Naive thymus-derived CD4-positive, alpha-beta T cell (primary cell): ENCODE measurements around the gene TBCEL. TPM values are rescaled to one million over a fixed set of nuclear protein-coding genes. Genes with fewer than 3 reads are reported as not detected.

Experiments used
- ATAC-seq: fragments of 150-1000 bp; cut with Tn5 transposase; 2 replicates; pipeline ENCODE4 v1.10.0; 2021; ENCODE audit warnings: mild to moderate bottlenecking, moderate library complexity
- CTCF ChIA-PET: fragments of 350-600 bp; sonication (Branson Sonifier 250); formaldehyde crosslinking; loops from one replicate; lab custom pipeline; 2021; ENCODE audit warnings: antibody characterized with exemption; lab: Charles Lee
- POLR2A ChIA-PET: fragments of 350-600 bp; sonication (Branson Sonifier 250); formaldehyde crosslinking; loops from one replicate; lab custom pipeline; 2021; ENCODE audit warnings: antibody characterized with exemption, inconsistent platforms; lab: Charles Lee
- DNase-seq, 9 donors: peaks; one replicate each; pipeline versions ENCODE4 v3.0.0 to v3.0.0-alpha.2; 2020 to 2022; ENCODE audit warnings: mixed read lengths in 1 of 9
- H3K27ac ChIP-seq: one replicate; pipeline ENCODE4 v1.7.0; 2013; ENCODE audit warnings: mild to moderate bottlenecking, low read depth, low read length, moderate library complexity
- H3K27me3 ChIP-seq, 2 donors: one replicate each; pipeline ENCODE4 v1.7.0; 2013; ENCODE audit warnings: low read length in 2 of 2, mild to moderate bottlenecking in 2 of 2, moderate library complexity in 2 of 2; ENCODE audit not compliant: control insufficient read depth in 2 of 2, insufficient read depth in 2 of 2
- H3K36me3 ChIP-seq, 3 experiments: 1 replicate in 2 of 3; 2 replicates in 1 of 3; pipeline ENCODE4 v1.7.0; 2013; ENCODE audit warnings: low read length in 3 of 3, mild to moderate bottlenecking in 3 of 3, moderate library complexity in 1 of 3; ENCODE audit not compliant: insufficient read depth in 3 of 3, control insufficient read depth in 2 of 3
- H3K4me1 ChIP-seq, 2 donors: one replicate each; pipeline ENCODE4 v1.7.0; 2013; ENCODE audit warnings: low read length in 2 of 2, mild to moderate bottlenecking in 2 of 2, moderate library complexity in 1 of 2; ENCODE audit not compliant: control insufficient read depth in 2 of 2, insufficient read depth in 2 of 2
- H3K4me3 ChIP-seq: 2 replicates; pipeline ENCODE4 v1.7.0; 2013; ENCODE audit warnings: mild to moderate bottlenecking, low read length
- H3K9me3 ChIP-seq, 3 experiments: 1 replicate in 2 of 3; 2 replicates in 1 of 3; pipeline ENCODE4 v1.7.0; 2013; ENCODE audit warnings: low read length in 3 of 3; ENCODE audit not compliant: control insufficient read depth in 2 of 3
- H3K27ac Mint-ChIP-seq, 9 donors: one replicate each; pipeline ENCODE4 v1.8.0; 2020 to 2022; ENCODE audit warnings: mixed read lengths in 9 of 9, mild to moderate bottlenecking in 8 of 9, moderate library complexity in 5 of 9, inconsistent platforms in 2 of 9
- H3K27me3 Mint-ChIP-seq, 5 donors: one replicate each; pipeline ENCODE4 v1.8.0; 2021 to 2022; ENCODE audit warnings: mixed read lengths in 5 of 5, mild to moderate bottlenecking in 1 of 5
- H3K36me3 Mint-ChIP-seq, 5 donors: one replicate each; pipeline ENCODE4 v1.8.0; 2020 to 2022; ENCODE audit warnings: mixed read lengths in 5 of 5, mild to moderate bottlenecking in 3 of 5, inconsistent platforms in 1 of 5
- H3K4me1 Mint-ChIP-seq, 7 donors: one replicate each; pipeline ENCODE4 v1.8.0; 2020 to 2022; ENCODE audit warnings: mixed read lengths in 7 of 7, mild to moderate bottlenecking in 3 of 7, inconsistent platforms in 1 of 7
- H3K4me3 Mint-ChIP-seq, 10 donors: one replicate each; pipeline ENCODE4 v1.8.0; 2020 to 2022; ENCODE audit warnings: mild to moderate bottlenecking in 10 of 10, mixed read lengths in 10 of 10, moderate library complexity in 6 of 10, inconsistent platforms in 2 of 10
- H3K9me3 Mint-ChIP-seq, 11 donors: one replicate each; pipeline ENCODE4 v1.8.0; 2020 to 2022; ENCODE audit warnings: mixed read lengths in 11 of 11, mild to moderate bottlenecking in 4 of 11, inconsistent platforms in 1 of 11, moderate library complexity in 1 of 11
- intact Hi-C, 2 donors: fragments of 100-400 bp; cut with micrococcal nuclease; formaldehyde crosslinking; loops; one replicate each; pipeline ENCODE4 v1.15.1; 2023
- polyA plus RNA-seq, 2 donors: library from polyadenylated mRNA; unstranded; fragments of 300-500 nt; fragmentation: Illumina TruSeq; gene quantifications; one replicate each; pipeline ENCODE4 v1.2.3, GENCODE V29; 2021
- total RNA-seq, 6 experiments: library from RNA in 5 of 6; stranded (reverse) in 5 of 6; gene quantifications; 1 replicate in 5 of 6; 2 replicates in 1 of 6; pipeline ENCODE4 v1.2.3 and lab custom pipeline; 2021 to 2026

TBCEL gene
- total and polyA plus RNA-seq, 7 experiments from 2014 or later: 3.2 to 30.0 (median 21.8) TPM

GRCh38 chr11:121132211-121132976, 108.5 kb downstream of the TBCEL start:
- Histone ChIP-seq H3K27me3 (no peaks in the 10 kb centered on the region), H3K4me3 (no peak overlapping the region), H3K9me3 (no peaks in the 10 kb centered on the region), H3K36me3 (no peaks in the 10 kb centered on the region), H3K27ac (no peak overlapping the region), H3K4me1 (no peaks in the 10 kb centered on the region)
- Mint-ChIP-seq H3K4me1 (no peaks in the 10 kb centered on the region), H3K27me3 (peaks cover 0 to 10% (median 0%) of the 10 kb centered on the region in 5 donors), H3K4me3 (no peak overlapping the region), H3K36me3 (peaks cover 0 to 4% (median 0%) of the 10 kb centered on the region in 5 donors), H3K9me3 (no peaks in the 10 kb centered on the region), H3K27ac (no peak overlapping the region)
- ChIA-PET POLR2A (no interaction called here), CTCF (interaction anchor here (0.5 kb wide), 1 partner anchor 635 kb away, joined by 3 read pairs; no protein-coding TSS in a partner anchor)
- DNase-seq (no peak), ATAC-seq (no peak)
- intact Hi-C loops: no loop called here

GRCh38 chr11:121134741-121135312, 110.9 kb downstream of the TBCEL start:
- peaks cover 0 to 6% (median 0%) of the 10 kb centered on the region in 5 donors for H3K27me3 Mint-ChIP-seq
- CTCF ChIA-PET: no interaction called here
- no peaks in the 10 kb centered on the region for H3K36me3 ChIP-seq
- no peak for ATAC-seq
- POLR2A ChIA-PET: interaction anchor here (0.6 kb wide), 1 partner anchor 52 kb away, joined by 3 read pairs; no protein-coding TSS in a partner anchor
- H3K36me3 Mint-ChIP-seq: no peaks in the 10 kb centered on the region
- no peaks in the 10 kb centered on the region for H3K9me3 ChIP-seq
- H3K27ac Mint-ChIP-seq: no peak overlapping the region
- H3K9me3 Mint-ChIP-seq: no peaks in the 10 kb centered on the region
- no peak overlapping the region for H3K27ac ChIP-seq
- no peaks in the 10 kb centered on the region for H3K4me1 ChIP-seq
- H3K4me3 ChIP-seq: no peak overlapping the region
- intact Hi-C loops: no loop called here
- no peaks in the 10 kb centered on the region for H3K4me1 Mint-ChIP-seq
- no peaks in the 10 kb centered on the region for H3K27me3 ChIP-seq
- H3K4me3 Mint-ChIP-seq: no peak overlapping the region
- no peak for DNase-seq

- Mint-ChIP-seq H3K4me3 (no peak overlapping the region), H3K36me3 (no peaks in the 10 kb centered on the region), H3K9me3 (no peaks in the 10 kb centered on the region), H3K27me3 (peaks cover 0 to 6% (median 0%) of the 10 kb centered on the region in 5 donors), H3K27ac (no peak overlapping the region), H3K4me1 (no peaks in the 10 kb centered on the region)
- Histone ChIP-seq H3K4me1 (no peaks in the 10 kb centered on the region), H3K4me3 (no peak overlapping the region), H3K9me3 (no peaks in the 10 kb centered on the region), H3K27me3 (no peaks in the 10 kb centered on the region), H3K36me3 (no peaks in the 10 kb centered on the region), H3K27ac (no peak overlapping the region)
- no peak for DNase-seq
- POLR2A ChIA-PET: no interaction called here
- intact Hi-C loops: no loop called here
- no peak for ATAC-seq
- CTCF ChIA-PET: interaction anchor here (0.7 kb wide), 1 partner anchor 79 kb away, joined by 3 read pairs; no protein-coding TSS in a partner anchor
These were observed 113.1 kb downstream of the TBCEL start for GRCh38 chr11:121137005-121137404.

GRCh38 chr11:121138259-121138658, 114.4 kb downstream of the TBCEL start:
- Histone ChIP-seq H3K27ac (no peak overlapping the region), H3K4me1 (no peaks in the 10 kb centered on the region), H3K36me3 (no peaks in the 10 kb centered on the region), H3K4me3 (no peak overlapping the region), H3K9me3 (no peaks in the 10 kb centered on the region), H3K27me3 (no peaks in the 10 kb centered on the region)
- CTCF ChIA-PET: no interaction called here
- DNase-seq (no peak), ATAC-seq (no peak)
- no peak overlapping the region for H3K27ac Mint-ChIP-seq
- H3K4me3 Mint-ChIP-seq: no peak overlapping the region
- POLR2A ChIA-PET: no interaction called here
- no peaks in the 10 kb centered on the region for H3K4me1 Mint-ChIP-seq
- peaks cover 0 to 6% (median 0%) of the 10 kb centered on the region in 5 donors for H3K27me3 Mint-ChIP-seq
- no peaks in the 10 kb centered on the region for H3K36me3 Mint-ChIP-seq
- H3K9me3 Mint-ChIP-seq: no peaks in the 10 kb centered on the region
- intact Hi-C loops: no loop called here

- no peak overlapping the region for H3K27ac Mint-ChIP-seq
- DNase-seq (no peak), ATAC-seq (no peak)
- no peak overlapping the region for H3K27ac ChIP-seq
- no peak overlapping the region for H3K4me3 ChIP-seq
- no peaks in the 10 kb centered on the region for H3K9me3 Mint-ChIP-seq
- ChIA-PET CTCF (no interaction called here), POLR2A (no interaction called here)
- H3K27me3 Mint-ChIP-seq: peaks cover 0 to 6% (median 0%) of the 10 kb centered on the region in 5 donors
- H3K36me3 ChIP-seq: no peaks in the 10 kb centered on the region
- H3K4me1 Mint-ChIP-seq: no peaks in the 10 kb centered on the region
- H3K36me3 Mint-ChIP-seq: peaks cover 0 to 4% (median 0%) of the 10 kb centered on the region in 5 donors
- no peaks in the 10 kb centered on the region for H3K27me3 ChIP-seq
- H3K9me3 ChIP-seq: no peaks in the 10 kb centered on the region
- no peak overlapping the region for H3K4me3 Mint-ChIP-seq
- intact Hi-C loops: no loop called here
- no peaks in the 10 kb centered on the region for H3K4me1 ChIP-seq
These were observed 116.5 kb downstream of the TBCEL start for GRCh38 chr11:121140369-121140768.

Other genes starting within 250 kb of the TBCEL start
- under 1 TPM; 0.29 to 0.75 (median 0.65) TPM for gene TECTA, start 77.1 kb downstream of the TBCEL start, total RNA-seq
- gene TECTA, start 77.1 kb downstream of the TBCEL start, polyA plus RNA-seq: under 1 TPM; 0.38 to 0.47 TPM